Esophagus squamous epithelium (tissue), 4 donors: ENCODE measurements around the gene MYBPC1.
"Not testable (repeated sequence)": the region's sequence is repeated elsewhere in the genome, so short reads cannot be mapped to it uniquely, and the experiment has no call there.

Experiments
- POLR2A ChIP-seq, 4 donors: fragments of 450-650 bp; IDR thresholded peaks; one replicate each; pipeline ENCODE4 v1.6.1; 2017; ENCODE audit warnings: antibody characterized with exemption in 4 of 4, mild to moderate bottlenecking in 4 of 4, moderate library complexity in 3 of 4
- TF ChIP-seq, protein P1 (sequence below), 6 experiments: fragments of 450-650 bp in 4 of 6; fragments of 200-600 bp in 2 of 6; sonication (generic) in 2 of 6; IDR thresholded peaks; one replicate each; pipeline ENCODE4 v1.5.1; 2016 to 2019; ENCODE audit warnings: antibody characterized with exemption in 6 of 6, mild to moderate bottlenecking in 4 of 6, moderate library complexity in 4 of 6

DNA sequence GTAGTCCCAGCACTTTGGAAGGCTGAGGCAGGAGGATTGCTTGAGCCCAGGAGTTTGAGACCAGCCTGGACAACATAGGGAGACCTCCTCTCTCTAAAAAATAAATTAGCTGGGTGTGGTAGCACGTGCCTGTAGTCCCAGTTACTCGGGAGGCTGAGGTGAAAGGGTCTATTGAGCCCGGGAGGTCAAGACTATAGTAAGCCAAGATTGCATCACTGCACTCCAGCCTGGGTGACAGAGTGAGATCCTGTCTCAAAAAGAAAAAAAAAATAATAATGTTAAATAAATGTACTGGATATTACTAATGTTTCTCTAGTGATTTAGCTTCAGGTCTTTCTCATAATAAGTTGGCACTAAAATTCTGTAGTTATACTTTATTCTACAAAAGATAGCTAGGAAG lies 81.7 kb downstream of the MYBPC1 start:
- TF ChIP-seq POLR2A (IDR thresholded peaks at IDR 0.05) = not testable (repeated sequence)
- TF ChIP-seq, protein P1, sequence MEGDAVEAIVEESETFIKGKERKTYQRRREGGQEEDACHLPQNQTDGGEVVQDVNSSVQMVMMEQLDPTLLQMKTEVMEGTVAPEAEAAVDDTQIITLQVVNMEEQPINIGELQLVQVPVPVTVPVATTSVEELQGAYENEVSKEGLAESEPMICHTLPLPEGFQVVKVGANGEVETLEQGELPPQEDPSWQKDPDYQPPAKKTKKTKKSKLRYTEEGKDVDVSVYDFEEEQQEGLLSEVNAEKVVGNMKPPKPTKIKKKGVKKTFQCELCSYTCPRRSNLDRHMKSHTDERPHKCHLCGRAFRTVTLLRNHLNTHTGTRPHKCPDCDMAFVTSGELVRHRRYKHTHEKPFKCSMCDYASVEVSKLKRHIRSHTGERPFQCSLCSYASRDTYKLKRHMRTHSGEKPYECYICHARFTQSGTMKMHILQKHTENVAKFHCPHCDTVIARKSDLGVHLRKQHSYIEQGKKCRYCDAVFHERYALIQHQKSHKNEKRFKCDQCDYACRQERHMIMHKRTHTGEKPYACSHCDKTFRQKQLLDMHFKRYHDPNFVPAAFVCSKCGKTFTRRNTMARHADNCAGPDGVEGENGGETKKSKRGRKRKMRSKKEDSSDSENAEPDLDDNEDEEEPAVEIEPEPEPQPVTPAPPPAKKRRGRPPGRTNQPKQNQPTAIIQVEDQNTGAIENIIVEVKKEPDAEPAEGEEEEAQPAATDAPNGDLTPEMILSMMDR (IDR thresholded peaks at IDR 0.05) = not testable (repeated sequence)
